Retinal pigment epithelial cell (primary cell): ENCODE results near the gene WNT11.
A peak's percentile ranks its signal among the peaks of the same experiment; 100 is the strongest.

Source experiments
- DNase-seq: peaks from one replicate; pipeline ENCODE4 v3.0.0-alpha.2; 2010; ENCODE audit warnings: low read depth
- H3K4me3 ChIP-seq: 2 replicates; pipeline ENCODE4 v1.5.1; 2011; ENCODE audit warnings: mild to moderate bottlenecking, low read length, control low read depth, moderate library complexity
- TF ChIP-seq, protein P1 (sequence below): conservative IDR thresholded peaks from 2 replicates; pipeline ENCODE4 v1.5.1; 2011; ENCODE audit warnings: low read depth, low read length, control low read depth, inconsistent platforms

WNT11 gene

DNA sequence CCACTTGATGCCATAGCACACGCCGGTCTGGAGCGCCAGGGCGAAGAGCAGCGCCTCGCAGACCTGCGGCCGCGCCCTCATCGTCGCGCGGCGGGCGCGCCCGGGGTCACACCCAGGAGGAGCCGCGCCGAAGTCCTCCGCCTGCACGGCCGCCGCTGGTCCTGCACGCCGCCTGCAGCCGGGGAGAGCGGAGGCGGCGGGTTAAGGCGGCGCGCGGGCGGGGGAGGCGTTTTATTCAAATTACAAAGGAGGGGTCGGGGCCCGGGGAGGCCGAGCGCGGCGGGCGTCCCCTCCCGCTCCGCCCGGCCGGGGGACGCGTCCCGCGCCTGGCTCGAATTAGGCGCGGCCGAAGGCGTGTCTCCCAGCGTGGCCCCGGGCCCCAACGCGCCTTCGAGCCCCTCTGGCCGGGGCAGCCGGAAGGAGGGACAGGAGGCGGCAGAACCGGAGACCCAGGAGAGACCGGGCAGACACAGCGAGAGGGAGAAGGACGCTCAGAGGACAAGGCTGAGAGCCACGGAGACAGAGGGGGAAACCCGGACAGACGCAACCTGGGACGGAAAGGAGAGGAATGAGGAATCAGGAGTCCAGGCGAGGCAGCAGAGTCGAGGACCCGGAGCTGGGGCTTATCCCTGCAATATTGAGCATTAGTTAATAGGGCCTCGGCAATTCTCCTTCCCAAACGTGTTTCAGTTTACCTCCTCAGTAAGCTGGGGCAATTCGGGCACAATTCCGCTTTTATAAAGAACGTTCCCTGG lies at the start of gene WNT11:
WNT11 (minus strand) TSS at position 176 of the 755 bp plus-strand sequence; CDS start at position 81, 95 bp downstream.
- TF ChIP-seq, protein P1, sequence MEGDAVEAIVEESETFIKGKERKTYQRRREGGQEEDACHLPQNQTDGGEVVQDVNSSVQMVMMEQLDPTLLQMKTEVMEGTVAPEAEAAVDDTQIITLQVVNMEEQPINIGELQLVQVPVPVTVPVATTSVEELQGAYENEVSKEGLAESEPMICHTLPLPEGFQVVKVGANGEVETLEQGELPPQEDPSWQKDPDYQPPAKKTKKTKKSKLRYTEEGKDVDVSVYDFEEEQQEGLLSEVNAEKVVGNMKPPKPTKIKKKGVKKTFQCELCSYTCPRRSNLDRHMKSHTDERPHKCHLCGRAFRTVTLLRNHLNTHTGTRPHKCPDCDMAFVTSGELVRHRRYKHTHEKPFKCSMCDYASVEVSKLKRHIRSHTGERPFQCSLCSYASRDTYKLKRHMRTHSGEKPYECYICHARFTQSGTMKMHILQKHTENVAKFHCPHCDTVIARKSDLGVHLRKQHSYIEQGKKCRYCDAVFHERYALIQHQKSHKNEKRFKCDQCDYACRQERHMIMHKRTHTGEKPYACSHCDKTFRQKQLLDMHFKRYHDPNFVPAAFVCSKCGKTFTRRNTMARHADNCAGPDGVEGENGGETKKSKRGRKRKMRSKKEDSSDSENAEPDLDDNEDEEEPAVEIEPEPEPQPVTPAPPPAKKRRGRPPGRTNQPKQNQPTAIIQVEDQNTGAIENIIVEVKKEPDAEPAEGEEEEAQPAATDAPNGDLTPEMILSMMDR: no peak
- DNase-seq: no peak
- H3K4me3 ChIP-seq: peak within 1 kb of the TSS; percentile 41

DNA sequence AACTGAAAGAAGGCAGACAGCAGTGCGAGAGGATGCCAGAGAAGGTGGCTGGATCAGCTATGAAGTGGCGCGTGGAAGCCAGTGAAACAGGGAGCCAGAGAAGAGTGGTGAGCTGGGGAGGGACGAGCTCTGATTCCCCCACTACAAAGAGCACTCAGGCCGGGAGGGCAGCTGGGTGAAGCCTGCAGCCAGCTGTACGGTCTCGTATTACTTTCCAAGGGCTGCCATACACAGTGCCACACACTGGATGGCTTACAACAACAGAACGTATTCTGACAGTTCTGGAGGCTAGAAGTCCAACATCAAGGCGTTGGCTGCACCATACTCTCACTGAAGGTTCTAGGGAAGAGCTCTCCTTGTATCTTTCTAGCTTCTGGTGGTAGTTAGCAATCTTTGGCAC lies 47.1 kb upstream of the WNT11 start:
- no peak for DNase-seq
- TF ChIP-seq, protein P1: no peak
- no peak overlapping the region for H3K4me3 ChIP-seq

DNA sequence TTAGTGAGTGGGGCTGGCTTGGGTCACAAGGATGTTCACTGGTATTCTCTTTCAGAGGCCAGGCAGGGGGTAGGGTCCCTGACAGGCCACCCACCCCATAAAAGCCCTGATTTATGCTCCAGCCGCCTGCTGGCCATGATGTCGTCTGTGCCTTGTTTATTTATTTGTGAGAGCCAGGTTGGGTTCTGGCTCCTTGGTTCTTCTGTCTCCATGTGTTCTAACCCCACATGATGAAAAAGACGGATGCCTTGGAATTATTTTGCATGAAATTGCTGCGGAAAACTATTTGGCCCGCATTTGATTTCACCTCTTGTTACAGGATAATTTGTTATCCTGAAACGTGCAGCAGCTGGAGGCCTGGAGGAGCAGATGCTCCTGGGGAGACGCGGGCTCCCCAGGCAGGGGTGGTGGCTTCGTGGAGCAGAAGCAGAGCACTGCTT lies 46.3 kb upstream of the WNT11 start:
- no peak overlapping the region for H3K4me3 ChIP-seq
- DNase-seq: no peak
- TF ChIP-seq, protein P1: no peak

DNA sequence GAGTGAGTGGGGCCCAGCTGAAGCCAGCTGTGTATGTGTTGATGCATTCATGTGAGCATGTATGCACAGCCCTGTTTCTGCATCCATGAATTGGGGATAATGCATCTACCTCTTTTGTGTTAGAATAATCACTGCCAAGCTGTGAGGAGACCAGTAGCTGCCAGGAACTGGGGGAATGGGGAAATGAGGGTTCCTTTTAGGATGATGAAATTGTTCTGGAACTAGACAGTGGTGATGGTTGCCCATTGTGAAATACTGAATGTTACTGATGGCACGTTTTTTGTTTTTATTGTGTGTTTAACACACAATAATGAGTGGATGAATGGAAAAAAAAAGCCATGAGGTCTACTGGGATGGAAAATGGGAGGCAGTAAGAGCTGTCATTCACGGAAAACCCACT lies 45.3 kb upstream of the WNT11 start:
- H3K4me3 ChIP-seq: no peak overlapping the region
- TF ChIP-seq, protein P1: no peak
- no peak for DNase-seq

DNA sequence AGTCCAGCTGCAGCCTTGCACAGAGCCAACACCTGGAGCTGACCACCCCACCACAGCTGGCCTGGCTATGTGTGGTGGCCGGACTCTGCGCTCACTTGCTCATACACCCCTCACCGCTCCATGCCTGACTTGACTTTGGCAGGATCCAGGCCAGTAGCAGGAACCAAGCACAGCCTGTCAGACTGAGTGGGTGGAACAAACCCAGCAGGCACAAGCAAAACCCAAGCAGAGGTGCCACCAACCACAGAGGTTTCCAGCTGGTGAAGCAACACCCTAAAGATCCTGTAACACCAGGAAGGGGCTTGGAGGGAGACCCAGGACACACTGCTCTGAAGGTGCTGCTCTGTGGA lies 44.9 kb upstream of the WNT11 start:
- no peak for DNase-seq
- no peak overlapping the region for H3K4me3 ChIP-seq
- TF ChIP-seq, protein P1: no peak

DNA sequence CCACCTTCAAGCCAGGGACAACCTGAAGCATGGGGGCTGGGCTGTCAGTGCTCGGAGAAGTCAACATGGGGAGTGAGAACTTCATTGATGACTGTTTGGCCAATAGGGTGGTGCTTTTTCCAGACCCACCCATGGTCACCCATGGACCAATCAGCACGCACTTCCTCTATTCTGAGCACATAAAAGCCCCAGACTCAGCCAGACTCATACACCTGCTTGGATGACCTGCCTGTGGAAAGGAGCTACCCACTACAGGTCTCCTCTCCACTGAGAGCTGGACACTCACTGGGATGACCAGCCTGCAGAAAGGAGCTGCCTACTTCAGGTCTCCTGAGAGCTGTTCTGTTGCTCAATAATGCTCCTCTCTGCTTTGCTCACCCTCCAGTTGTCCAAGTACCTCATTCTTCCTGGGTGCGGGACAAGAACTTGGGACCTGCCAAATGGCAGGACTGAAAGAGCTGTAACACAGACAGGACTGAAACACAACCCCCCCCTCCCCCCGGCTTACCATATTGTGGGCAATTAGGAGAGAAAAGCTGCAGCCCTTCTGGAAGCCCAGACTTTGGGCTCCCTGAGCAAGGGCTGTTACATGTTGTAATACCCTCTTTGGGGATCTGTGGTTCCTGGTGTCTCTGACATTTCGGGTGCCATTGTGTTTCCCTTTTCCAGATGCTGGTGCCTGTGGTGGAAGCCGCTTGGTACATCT lies 44.4 kb upstream of the WNT11 start:
- no peak overlapping the region for H3K4me3 ChIP-seq
- DNase-seq: no peak
- TF ChIP-seq, protein P1: no peak
